A549 (cell line): ENCODE results near the gene TP73.

Source experiments
- CTCF ChIP-seq: fragments of >200 bp; sonication (Bioruptor Twin); formaldehyde crosslinking; IDR thresholded peaks from 3 replicates; pipeline ENCODE4 v1.5.1; 2016
- EHMT2 ChIP-seq: fragments of 200-600 bp; sonication (generic); IDR thresholded peaks from 2 replicates; pipeline ENCODE4 v1.6.1; 2016; ENCODE audit warnings: antibody characterized with exemption, low read depth, mild to moderate bottlenecking, moderate library complexity
- ESRRA ChIP-seq: fragments of 150-350 bp; IDR thresholded peaks from 2 replicates; pipeline ENCODE4 v1.6.1; 2014; ENCODE audit warnings: mild to moderate bottlenecking, low read length, borderline replicate concordance
- HOXA7 ChIP-seq: fragments of 250-450 bp; sonication (Bioruptor Pico); IDR thresholded peaks from 2 replicates; pipeline ENCODE4 v1.5.0; 2020; ENCODE audit warnings: mild to moderate bottlenecking, moderate library complexity
- JUN ChIP-seq, 2 experiments: fragments of >200 bp; sonication (Bioruptor Twin); formaldehyde crosslinking; IDR thresholded peaks; 2 replicates in 1 of 2; 3 replicates in 1 of 2; pipeline ENCODE4 v1.6.1; 2016 to 2017
- JUNB ChIP-seq: fragments of >200 bp; sonication (Bioruptor Twin); formaldehyde crosslinking; IDR thresholded peaks from 2 replicates; pipeline ENCODE4 v1.6.1; 2016
- MAX ChIP-seq: IDR thresholded peaks from 2 replicates; pipeline ENCODE4 v1.6.1; 2012
- POLR2A ChIP-seq: IDR thresholded peaks from 2 replicates; pipeline ENCODE4 v1.6.1; 2012; ENCODE audit warnings: mild to moderate bottlenecking, low read length
- RCOR1 ChIP-seq: fragments of 150-350 bp; IDR thresholded peaks from 2 replicates; pipeline ENCODE4 v1.6.1; 2014; ENCODE audit warnings: antibody characterized with exemption, low read length, low read depth
- ZFP36 ChIP-seq: fragments of 450-650 bp; IDR thresholded peaks from 2 replicates; pipeline ENCODE4 v1.6.1; 2014; ENCODE audit warnings: borderline replicate concordance; ENCODE audit not compliant: partially characterized antibody

- no peak for TF ChIP-seq POLR2A
- no peak for TF ChIP-seq RCOR1
- no peak for TF ChIP-seq CTCF
- no peak for TF ChIP-seq JUN (IDR thresholded peaks at IDR 0.05)
- TF ChIP-seq HOXA7 (CRISPR knock-in tag) = no peak
- TF ChIP-seq JUNB = no peak
- no peak for TF ChIP-seq ESRRA
- no peak for TF ChIP-seq EHMT2
- TF ChIP-seq MAX = no peak
- no peak for TF ChIP-seq ZFP36
Measured at GRCh38 chr1:3609016-3609768, 43.1 kb upstream of the TP73 start.
